ENCODE measurements around the gene RSPO4. TPM values are rescaled to one million over a fixed set of nuclear protein-coding genes. Genes with fewer than 3 reads are reported as not detected.

Gene RSPO4
- total RNA-seq, 1 donor from 2014 or later: 10.9 TPM

DNA sequence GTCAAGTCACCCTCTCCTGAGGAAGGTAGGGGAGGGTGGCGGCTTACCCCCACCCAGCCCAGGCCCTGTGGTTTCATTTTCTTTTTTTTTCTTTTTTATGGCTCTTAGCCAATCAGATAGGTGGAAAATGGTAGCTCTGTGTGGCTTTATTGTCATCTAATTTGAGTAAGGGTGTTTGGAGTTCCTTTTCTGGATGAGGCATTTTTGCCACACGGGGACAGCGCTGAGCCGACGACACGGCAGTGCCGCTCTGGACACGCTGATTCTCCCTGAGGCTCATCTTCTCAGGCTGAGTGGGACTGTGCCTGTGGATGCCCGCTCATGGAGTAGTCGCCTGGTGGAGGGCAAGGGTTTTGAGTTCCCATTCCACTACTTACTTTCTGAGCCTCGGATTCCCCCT is 48.4 kb downstream of the RSPO4 start:
- ATAC-seq: no peak
- no peaks in the 10 kb centered on the region for H3K4me1 ChIP-seq
- intact Hi-C loops (cut with DNase I): no loop called here
- DNase-seq: no peak
- H3K4me3 ChIP-seq: no peak overlapping the region
- TF ChIP-seq, protein P1, sequence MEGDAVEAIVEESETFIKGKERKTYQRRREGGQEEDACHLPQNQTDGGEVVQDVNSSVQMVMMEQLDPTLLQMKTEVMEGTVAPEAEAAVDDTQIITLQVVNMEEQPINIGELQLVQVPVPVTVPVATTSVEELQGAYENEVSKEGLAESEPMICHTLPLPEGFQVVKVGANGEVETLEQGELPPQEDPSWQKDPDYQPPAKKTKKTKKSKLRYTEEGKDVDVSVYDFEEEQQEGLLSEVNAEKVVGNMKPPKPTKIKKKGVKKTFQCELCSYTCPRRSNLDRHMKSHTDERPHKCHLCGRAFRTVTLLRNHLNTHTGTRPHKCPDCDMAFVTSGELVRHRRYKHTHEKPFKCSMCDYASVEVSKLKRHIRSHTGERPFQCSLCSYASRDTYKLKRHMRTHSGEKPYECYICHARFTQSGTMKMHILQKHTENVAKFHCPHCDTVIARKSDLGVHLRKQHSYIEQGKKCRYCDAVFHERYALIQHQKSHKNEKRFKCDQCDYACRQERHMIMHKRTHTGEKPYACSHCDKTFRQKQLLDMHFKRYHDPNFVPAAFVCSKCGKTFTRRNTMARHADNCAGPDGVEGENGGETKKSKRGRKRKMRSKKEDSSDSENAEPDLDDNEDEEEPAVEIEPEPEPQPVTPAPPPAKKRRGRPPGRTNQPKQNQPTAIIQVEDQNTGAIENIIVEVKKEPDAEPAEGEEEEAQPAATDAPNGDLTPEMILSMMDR (IDR thresholded peaks at IDR 0.05): no peak
- H3K36me3 ChIP-seq: no peaks in the 10 kb centered on the region
- peaks cover 11% of the 10 kb centered on the region for H3K27me3 ChIP-seq
- H3K27ac ChIP-seq: no peak overlapping the region
- no peaks in the 10 kb centered on the region for H3K9me3 ChIP-seq

DNA sequence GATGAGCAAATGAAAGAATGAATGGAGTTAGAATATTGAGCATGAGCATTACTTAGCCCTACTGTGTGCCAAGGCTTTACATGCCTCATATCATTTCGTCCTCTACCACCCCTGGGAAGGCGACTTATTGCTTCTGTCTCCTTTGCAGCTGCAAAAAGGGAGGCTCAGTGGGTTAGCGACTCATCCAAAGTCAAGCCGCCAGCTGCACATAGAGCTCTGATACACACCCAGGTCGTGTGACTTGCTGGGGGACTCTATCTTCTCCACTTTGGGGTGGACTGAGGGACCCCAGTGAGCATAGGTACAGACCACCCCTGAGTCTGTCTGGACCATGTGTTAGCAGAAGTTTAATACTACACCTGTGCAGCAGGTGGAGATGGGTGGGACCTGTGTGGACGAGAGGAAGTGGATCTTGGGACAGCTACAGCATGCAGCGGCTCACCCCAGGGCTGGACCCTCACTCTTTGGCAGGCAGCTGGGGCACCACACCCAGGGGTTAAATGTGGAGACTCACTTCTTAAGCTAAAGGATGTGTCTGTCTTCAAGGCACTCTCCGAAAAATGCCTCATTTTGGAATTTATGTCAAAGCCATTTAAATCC is 49.8 kb downstream of the RSPO4 start:
- TF ChIP-seq, protein P1 (IDR thresholded peaks at IDR 0.05): no peak
- intact Hi-C loops (cut with DNase I): no loop called here

DNA sequence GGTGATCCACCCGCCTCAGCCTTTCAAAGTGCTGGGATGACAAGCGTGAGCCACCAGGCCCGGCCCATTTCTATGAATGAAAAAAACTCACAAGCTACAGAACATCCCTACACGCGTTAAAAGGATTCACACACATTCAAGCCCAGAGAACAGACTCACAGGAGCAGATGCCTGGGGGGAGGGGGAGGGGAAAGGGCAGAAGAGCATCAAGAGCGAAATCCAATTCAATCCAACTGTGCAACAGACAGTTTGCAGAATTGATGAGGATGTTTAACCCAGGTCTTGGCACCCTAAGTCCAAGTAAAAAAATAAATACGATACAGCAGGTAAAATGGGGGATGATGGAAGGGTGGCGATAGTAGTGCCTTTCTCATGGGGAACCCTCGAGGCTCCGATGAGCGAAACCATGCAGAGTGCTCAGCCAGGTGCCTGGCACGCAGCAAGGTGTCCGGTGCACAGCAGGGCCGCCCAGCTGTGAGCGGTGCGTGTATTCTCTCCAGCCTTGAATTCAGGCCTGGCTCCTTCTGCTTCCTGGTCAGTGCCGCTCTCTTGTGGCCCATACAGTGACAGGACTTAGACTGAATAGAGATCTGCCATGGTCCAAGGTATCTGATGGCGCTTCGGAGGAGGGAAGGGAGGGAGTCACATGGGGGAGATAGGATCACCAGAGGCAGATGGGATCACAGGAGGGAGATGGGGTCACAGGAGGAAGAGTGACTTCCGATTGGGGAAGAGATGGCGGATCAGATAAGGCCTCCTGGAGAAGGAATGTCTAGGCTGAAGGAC is 50.5 kb downstream of the RSPO4 start:
- intact Hi-C loops (cut with DNase I): no loop called here
- no peak for DNase-seq

More for the DNA sequence above, 49.8 kb downstream of the RSPO4 start:
- Histone ChIP-seq H3K4me3 (no peak overlapping the region), H3K36me3 (no peaks in the 10 kb centered on the region), H3K9me3 (no peaks in the 10 kb centered on the region), H3K27me3 (peaks cover 11% of the 10 kb centered on the region), H3K27ac (no peak overlapping the region), H3K4me1 (no peaks in the 10 kb centered on the region)
- no peak for DNase-seq
- ATAC-seq: no peak

DNA sequence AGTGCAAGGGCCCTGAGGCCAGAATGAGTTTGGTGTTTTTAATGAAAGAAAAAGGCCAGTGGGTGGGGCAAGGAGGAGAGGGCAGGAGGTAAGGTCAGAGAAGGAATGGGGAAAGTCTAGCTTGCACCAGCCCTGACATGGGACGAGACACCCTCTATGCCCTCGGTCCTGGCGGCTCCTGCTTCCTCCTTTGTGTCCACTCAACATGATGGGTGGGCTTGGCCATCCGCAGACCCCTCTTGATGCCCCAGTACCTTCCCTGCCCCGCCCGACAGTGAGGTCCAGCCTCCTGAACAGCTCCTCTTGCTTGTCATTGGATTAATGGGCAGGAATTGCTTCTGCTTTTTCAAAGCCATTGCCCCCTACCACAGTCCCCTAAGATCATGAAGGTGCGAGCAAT is 52.4 kb downstream of the RSPO4 start:
- TF ChIP-seq, protein P1 (IDR thresholded peaks at IDR 0.05): no peak
- H3K4me1 ChIP-seq: no peaks in the 10 kb centered on the region
- DNase-seq (no peak), ATAC-seq (no peak)
- no peaks in the 10 kb centered on the region for H3K36me3 ChIP-seq
- intact Hi-C loops (cut with DNase I): no loop called here
- H3K27me3 ChIP-seq: no peaks in the 10 kb centered on the region
- H3K4me3 ChIP-seq: no peak overlapping the region
- H3K9me3 ChIP-seq: no peaks in the 10 kb centered on the region
- H3K27ac ChIP-seq: no peak overlapping the region

More for the DNA sequence above, 50.5 kb downstream of the RSPO4 start:
- Histone ChIP-seq H3K9me3 (no peaks in the 10 kb centered on the region), H3K27ac (no peak overlapping the region), H3K4me1 (no peaks in the 10 kb centered on the region), H3K27me3 (peaks cover 11% of the 10 kb centered on the region), H3K4me3 (no peak overlapping the region), H3K36me3 (no peaks in the 10 kb centered on the region)
- TF ChIP-seq, protein P1 (IDR thresholded peaks at IDR 0.05): no peak
- ATAC-seq: peak; percentile 15

DNA sequence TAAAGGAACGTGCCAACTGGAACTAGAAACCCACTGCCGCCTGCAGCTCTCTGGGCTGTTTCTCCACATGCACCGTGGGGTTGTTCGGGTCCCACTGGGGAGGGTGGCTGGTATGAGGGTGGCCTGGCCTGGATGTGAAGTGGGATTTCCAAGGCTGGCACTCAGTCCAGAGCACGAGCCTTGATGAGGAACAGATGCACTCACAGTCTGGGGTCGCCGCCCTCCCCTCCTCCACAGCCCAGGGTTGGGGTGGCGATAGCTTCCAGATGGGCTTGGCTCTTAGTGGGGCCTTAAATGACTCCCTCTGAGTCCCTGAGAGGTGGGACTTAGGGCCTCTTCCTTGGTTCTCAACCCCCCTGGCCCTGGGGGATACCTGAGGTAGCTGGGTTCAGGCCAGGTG is 55.3 kb downstream of the RSPO4 start:
- H3K4me3 ChIP-seq: no peak overlapping the region
- H3K4me1 ChIP-seq: no peaks in the 10 kb centered on the region
- intact Hi-C loops (cut with DNase I): no loop called here
- ATAC-seq: no peak
- no peak overlapping the region for H3K27ac ChIP-seq
- DNase-seq: no peak
- H3K36me3 ChIP-seq: no peaks in the 10 kb centered on the region
- TF ChIP-seq, protein P1 (IDR thresholded peaks at IDR 0.05): no peak
- H3K9me3 ChIP-seq: no peaks in the 10 kb centered on the region
- H3K27me3 ChIP-seq: no peaks in the 10 kb centered on the region
